Heart left ventricle (tissue), 16 donors: Measurements from ENCODE around the gene H6PD. TPM values are rescaled to one million over a fixed set of nuclear protein-coding genes. Genes with fewer than 3 reads are reported as not detected.

ENCODE experiments used
- ATAC-seq, 4 donors: fragments of 200-7000 bp; cut with Tn5 transposase; one replicate each; pipeline ENCODE4 v1.9.1; 2020 to 2022; ENCODE audit warnings: moderate library complexity in 4 of 4, mild to moderate bottlenecking in 3 of 4, moderate number of reproducible peaks in 1 of 4
- DNase-seq, 5 donors: peaks; one replicate each; pipeline ENCODE4 v3.0.0-alpha.2; 2020
- H3K27ac ChIP-seq, 12 donors: fragments of 200-600 bp; sonication (generic) in 4 of 12; one replicate each; pipeline versions ENCODE4 v1.5.0 to v1.8.0; 2016 to 2022; ENCODE audit warnings: mild to moderate bottlenecking in 2 of 12
- H3K27me3 ChIP-seq, 9 donors: fragments of 200-600 bp; sonication (generic) in 2 of 9; one replicate each; pipeline versions ENCODE4 v1.5.1 to v1.8.0; 2016 to 2022; ENCODE audit warnings: mild to moderate bottlenecking in 3 of 9
- H3K36me3 ChIP-seq, 9 donors: fragments of 200-600 bp; sonication (generic) in 2 of 9; one replicate each; pipeline versions ENCODE4 v1.5.0 to v1.8.0; 2018 to 2022; ENCODE audit warnings: mild to moderate bottlenecking in 2 of 9
- H3K4me1 ChIP-seq, 12 donors: fragments of 200-600 bp; sonication (generic) in 4 of 12; one replicate each; pipeline versions ENCODE4 v1.5.0 to v1.8.0; 2016 to 2022; ENCODE audit warnings: mild to moderate bottlenecking in 3 of 12
- H3K4me3 ChIP-seq, 12 donors: fragments of 200-600 bp; sonication (generic) in 4 of 12; one replicate each; pipeline versions ENCODE4 v1.5.0 to v1.8.0; 2017 to 2022; ENCODE audit warnings: mild to moderate bottlenecking in 9 of 12, moderate library complexity in 4 of 12
- H3K9me3 ChIP-seq, 12 donors: fragments of 200-600 bp; sonication (generic) in 4 of 12; one replicate each; pipeline versions ENCODE4 v1.5.0 to v1.8.0; 2016 to 2022; ENCODE audit warnings: mild to moderate bottlenecking in 1 of 12
- CTCF ChIP-seq, 12 donors: fragments of 200-600 bp; sonication (generic) in 4 of 12; IDR thresholded peaks; one replicate each; pipeline versions ENCODE4 v1.5.0 to v1.8.0; 2018 to 2022; ENCODE audit warnings: antibody characterized with exemption in 12 of 12, mild to moderate bottlenecking in 5 of 12
- POLR2A ChIP-seq, 2 donors: fragments of 450-650 bp; IDR thresholded peaks; one replicate each; pipeline ENCODE4 v1.6.1; 2017; ENCODE audit warnings: antibody characterized with exemption in 2 of 2, mild to moderate bottlenecking in 2 of 2, moderate library complexity in 2 of 2
- WGBS, 4 donors: extraction: QIAGEN DNeasy Blood & Tissue Kit in 2 of 4; methylation state at CpG; one replicate each; pipeline versions ENCODE4 v1.1.5 to v1.1.7; 2013 to 2018; 5-methylcytosine and 5-hydroxymethylcytosine counted together
- intact Hi-C, 10 donors: fragments of 100-400 bp; cut with DNase I; formaldehyde crosslinking; loops; one replicate each; pipeline versions ENCODE4 v1.11.1 to v1.14.2; 2022
- polyA plus RNA-seq, 2 donors: library from polyadenylated mRNA; stranded (reverse); fragments of 200-250 nt; gene quantifications; one replicate each; pipeline ENCODE4 v1.2.3, GENCODE V29; 2013
- total RNA-seq, 9 donors: library from RNA; depleted of rRNA in 2 of 9; stranded (reverse); fragments of >200 nt in 2 of 9; fragmentation: NEBNext Ultra II Directional in 3 of 9; extraction: Animal tissue kit (Norgen Biotek cat#: 25700) in 3 of 9; gene quantifications; one replicate each; pipeline versions ENCODE4 v1.1.0 to v1.2.4, GENCODE V29; 2016 to 2023
- donor health status: ischemic (EF 13 %, LVEDD 7.1; RV severe dilation, severe dysfunction).
- donor health status: healthy with polysubstance abuse.
- donor health status: DM: no; HTN: yes; CAD: no.
- donor health status: DM: no; HTN: no; CAD: no.
- donor health status: ischemic (EF 25% LVEDD 6.9; RV normal size, moderate dysfunction).
- donor health status: ischemic (EF 25% LVEDD 5.7; RV mildly dilated, moderate dysfunction).
- donor health status: healthy.
- donor health status: DM: yes; HTN: yes; CAD: no.
- donor health status: ischemic (EF 35%, LVEDD 5.7; RV mildly dilated, moderate dysfunction).
- donor health status: nonischemic (EF 11% LVEDD 7.7; RV severe dilation, severe dysfunction).
- donor health status: DM: yes; HTN: yes; CAD: no.
- donor health status: PGD.
- donor health status: ischemic (EF 29% LVEDD 5.4; RV normal size, mild dysfunction).
- donor health status: nonischemic (EF 23%, LVEDD 6.1; RV moderate dilation, normal function).

The H6PD gene
- total and polyA plus RNA-seq, 11 donors = 11.0 to 54.5 (median 26.4) TPM

- intact Hi-C loops = no loop called here
- Histone ChIP-seq H3K27me3 (no peaks in the 10 kb centered on the region), H3K27ac (peak overlapping the region; percentile 70 to 98 (median 94)), H3K4me3 (peak overlapping the region in 11 of 12 donors; percentile 27 to 88 (median 71)), H3K36me3 (no peaks in the 10 kb centered on the region), H3K4me1 (peaks cover 9 to 55% (median 37%) of the 10 kb centered on the region in 12 donors), H3K9me3 (no peaks in the 10 kb centered on the region)
- ATAC-seq (no peak), DNase-seq (no peak)
- WGBS, 4 donors = 49 to 71% (median 65%) methylated on average over 3 of the region's 3 CpGs
- TF ChIP-seq CTCF (IDR thresholded peaks at IDR 0.05) (no peak), POLR2A (IDR thresholded peaks at IDR 0.05) (no peak)
These were observed 692 bp upstream of the H6PD start for GRCh38 chr1:9233942-9234222.

DNA sequence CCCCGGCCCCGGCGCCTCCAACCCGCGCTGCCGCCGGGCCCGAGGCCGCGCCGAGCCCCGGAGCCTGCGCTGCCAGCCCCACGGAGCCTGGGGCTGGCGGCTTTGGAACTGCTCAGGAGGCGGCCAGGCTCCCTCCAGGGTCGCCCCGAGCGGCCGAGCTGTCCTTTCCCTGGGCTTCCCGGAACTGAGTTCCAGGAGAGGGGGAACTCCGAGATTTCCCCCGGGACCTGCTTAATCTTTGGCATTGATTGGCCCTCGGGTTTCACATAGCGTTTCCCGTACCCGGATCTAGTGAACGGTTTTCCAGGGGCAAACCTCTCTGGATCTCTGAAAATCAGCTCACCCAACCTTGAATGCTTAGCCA is 504 bp downstream of the H6PD start:
- peaks cover 15 to 67% (median 49%) of the 10 kb centered on the region in 12 donors for H3K4me1 ChIP-seq
- peak in 2 of 5 donors; percentile 54 to 60 for DNase-seq
- no peaks in the 10 kb centered on the region for H3K9me3 ChIP-seq
- no peak for TF ChIP-seq CTCF (IDR thresholded peaks at IDR 0.05)
- TF ChIP-seq POLR2A (IDR thresholded peaks at IDR 0.05) = no peak
- intact Hi-C loops = no loop called here
- H3K36me3 ChIP-seq = peaks cover 0 to 3% (median 0%) of the 10 kb centered on the region in 9 donors
- H3K4me3 ChIP-seq = peak overlapping the region; percentile 59 to 88 (median 72)
- ATAC-seq = no peak
- 0 to 1% (median 1%) methylated on average over 12 to 28 of the region's 28 CpGs for WGBS, 4 donors
- H3K27me3 ChIP-seq = no peaks in the 10 kb centered on the region
- H3K27ac ChIP-seq = peak overlapping the region; percentile 88 to 99 (median 95)

DNA sequence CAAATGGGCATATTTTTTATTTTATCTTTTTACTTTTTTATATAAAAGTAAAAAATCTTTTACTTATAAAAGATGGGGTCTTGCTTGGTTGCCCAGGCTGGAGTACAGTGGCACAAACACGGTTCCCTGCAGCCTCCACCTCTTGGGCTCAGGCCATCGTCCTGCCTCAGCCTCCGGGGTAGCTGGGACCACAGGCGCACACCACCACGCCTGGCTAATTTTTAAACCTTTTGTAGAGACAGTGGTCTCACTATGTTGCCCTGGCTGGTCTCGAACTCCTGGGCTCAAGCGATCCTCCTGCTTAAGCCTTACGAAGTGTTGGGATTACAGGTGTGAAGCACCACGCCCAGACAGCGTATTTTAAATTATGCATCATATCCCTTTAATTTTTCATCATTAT is 986 bp downstream of the H6PD start:
- no peak for DNase-seq
- Histone ChIP-seq H3K36me3 (peaks cover 0 to 6% (median 0%) of the 10 kb centered on the region in 9 donors), H3K9me3 (no peaks in the 10 kb centered on the region), H3K27ac (peak overlapping the region; percentile 88 to 99 (median 95)), H3K4me1 (peaks cover 15 to 72% (median 54%) of the 10 kb centered on the region in 12 donors), H3K4me3 (peak overlapping the region; percentile 59 to 88 (median 72)), H3K27me3 (no peaks in the 10 kb centered on the region)
- 80 to 84% (median 83%) methylated on average over 10 of the region's 10 CpGs for WGBS, 4 donors
- no peak for ATAC-seq
- no peak for TF ChIP-seq POLR2A (IDR thresholded peaks at IDR 0.05)
- no peak for TF ChIP-seq CTCF (IDR thresholded peaks at IDR 0.05)
- intact Hi-C loops = no loop called here

GRCh38 chr1:9238134-9238533 is 3.6 kb downstream of the H6PD start:
- no peaks in the 10 kb centered on the region for H3K27me3 ChIP-seq
- DNase-seq (peak in 1 of 5 donors; percentile 33), ATAC-seq (peak in 2 of 4 donors; percentile 5 to 9)
- H3K36me3 ChIP-seq = peaks cover 0 to 6% (median 0%) of the 10 kb centered on the region in 9 donors
- intact Hi-C loops = no loop called here
- no peak overlapping the region for H3K4me3 ChIP-seq
- H3K4me1 ChIP-seq = peaks cover 20 to 90% (median 70%) of the 10 kb centered on the region in 12 donors
- WGBS, 4 donors = 52 to 69% (median 58%) methylated on average over 6 of the region's 6 CpGs
- H3K27ac ChIP-seq = peak overlapping the region; percentile 76 to 98 (median 90)
- H3K9me3 ChIP-seq = no peaks in the 10 kb centered on the region
- TF ChIP-seq POLR2A (IDR thresholded peaks at IDR 0.05) = no peak
- TF ChIP-seq CTCF (IDR thresholded peaks at IDR 0.05) = no peak
